ENCODE data around the gene TRIO.

Gene TRIO

GRCh38 chr5:14242871-14243383 is 99.8 kb downstream of the TRIO start:
- H3K9me3 ChIP-seq (ENCODE audit: control insufficient read depth, low read length) = no peaks in the 10 kb centered on the region
- H3K9ac ChIP-seq (ENCODE audit: low read length) = no peak overlapping the region
- H3K4me3 ChIP-seq (ENCODE audit: low read length) = no peak overlapping the region
- no peaks in the 10 kb centered on the region for H3K36me3 ChIP-seq (ENCODE audit: control insufficient read depth, insufficient read depth, low read length)
- no peaks in the 10 kb centered on the region for H3K4me1 ChIP-seq (ENCODE audit: control insufficient read depth, insufficient read depth, low read length)
- H3K27me3 ChIP-seq (ENCODE audit: control insufficient read depth, insufficient read depth, low read length) = no peaks in the 10 kb centered on the region

- Histone ChIP-seq H3K9me3 (ENCODE audit: control insufficient read depth, low read length) (no peaks in the 10 kb centered on the region), H3K4me3 (ENCODE audit: low read length) (no peak overlapping the region), H3K27me3 (ENCODE audit: control insufficient read depth, insufficient read depth, low read length) (no peaks in the 10 kb centered on the region), H3K36me3 (ENCODE audit: control insufficient read depth, insufficient read depth, low read length) (no peaks in the 10 kb centered on the region), H3K9ac (ENCODE audit: low read length) (no peak overlapping the region), H3K4me1 (ENCODE audit: control insufficient read depth, insufficient read depth, low read length) (no peaks in the 10 kb centered on the region)
These were observed 100.6 kb downstream of the TRIO start for GRCh38 chr5:14243766-14244165.

GRCh38 chr5:14244721-14245120 is 101.6 kb downstream of the TRIO start:
- Histone ChIP-seq H3K36me3 (ENCODE audit: control insufficient read depth, insufficient read depth, low read length) (no peaks in the 10 kb centered on the region), H3K27me3 (ENCODE audit: control insufficient read depth, insufficient read depth, low read length) (no peaks in the 10 kb centered on the region), H3K9me3 (ENCODE audit: control insufficient read depth, low read length) (no peaks in the 10 kb centered on the region), H3K4me1 (ENCODE audit: control insufficient read depth, insufficient read depth, low read length) (no peaks in the 10 kb centered on the region), H3K4me3 (ENCODE audit: low read length) (no peak overlapping the region), H3K9ac (ENCODE audit: low read length) (no peak overlapping the region)

GRCh38 chr5:14245132-14245925 is 102.2 kb downstream of the TRIO start:
- no peak overlapping the region for H3K4me3 ChIP-seq (ENCODE audit: low read length)
- H3K36me3 ChIP-seq (ENCODE audit: control insufficient read depth, insufficient read depth, low read length) = no peaks in the 10 kb centered on the region
- no peak overlapping the region for H3K9ac ChIP-seq (ENCODE audit: low read length)
- H3K9me3 ChIP-seq (ENCODE audit: control insufficient read depth, low read length) = no peaks in the 10 kb centered on the region
- no peaks in the 10 kb centered on the region for H3K4me1 ChIP-seq (ENCODE audit: control insufficient read depth, insufficient read depth, low read length)
- no peaks in the 10 kb centered on the region for H3K27me3 ChIP-seq (ENCODE audit: control insufficient read depth, insufficient read depth, low read length)

- Histone ChIP-seq H3K9me3 (ENCODE audit: control insufficient read depth, low read length) (no peaks in the 10 kb centered on the region), H3K4me3 (ENCODE audit: low read length) (no peak overlapping the region), H3K36me3 (ENCODE audit: control insufficient read depth, insufficient read depth, low read length) (no peaks in the 10 kb centered on the region), H3K4me1 (ENCODE audit: control insufficient read depth, insufficient read depth, low read length) (no peaks in the 10 kb centered on the region), H3K27me3 (ENCODE audit: control insufficient read depth, insufficient read depth, low read length) (no peaks in the 10 kb centered on the region), H3K9ac (ENCODE audit: low read length) (no peak overlapping the region)
These were observed 103.4 kb downstream of the TRIO start for GRCh38 chr5:14246350-14247053.

GRCh38 chr5:14247054-14247386 is 103.9 kb downstream of the TRIO start:
- Histone ChIP-seq H3K27me3 (ENCODE audit: control insufficient read depth, insufficient read depth, low read length) (no peaks in the 10 kb centered on the region), H3K4me1 (ENCODE audit: control insufficient read depth, insufficient read depth, low read length) (no peaks in the 10 kb centered on the region), H3K4me3 (ENCODE audit: low read length) (no peak overlapping the region), H3K36me3 (ENCODE audit: control insufficient read depth, insufficient read depth, low read length) (no peaks in the 10 kb centered on the region), H3K9ac (ENCODE audit: low read length) (no peak overlapping the region), H3K9me3 (ENCODE audit: control insufficient read depth, low read length) (no peaks in the 10 kb centered on the region)

GRCh38 chr5:14249258-14250082 is 106.3 kb downstream of the TRIO start:
- no peaks in the 10 kb centered on the region for H3K27me3 ChIP-seq (ENCODE audit: control insufficient read depth, insufficient read depth, low read length)
- H3K36me3 ChIP-seq (ENCODE audit: control insufficient read depth, insufficient read depth, low read length) = no peaks in the 10 kb centered on the region
- no peaks in the 10 kb centered on the region for H3K4me1 ChIP-seq (ENCODE audit: control insufficient read depth, insufficient read depth, low read length)
- H3K9ac ChIP-seq (ENCODE audit: low read length) = no peak overlapping the region
- H3K9me3 ChIP-seq (ENCODE audit: control insufficient read depth, low read length) = no peaks in the 10 kb centered on the region
- no peak overlapping the region for H3K4me3 ChIP-seq (ENCODE audit: low read length)

GRCh38 chr5:14250084-14250695 is 107.0 kb downstream of the TRIO start:
- no peaks in the 10 kb centered on the region for H3K9me3 ChIP-seq (ENCODE audit: control insufficient read depth, low read length)
- no peak overlapping the region for H3K9ac ChIP-seq (ENCODE audit: low read length)
- H3K27me3 ChIP-seq (ENCODE audit: control insufficient read depth, insufficient read depth, low read length) = no peaks in the 10 kb centered on the region
- H3K4me3 ChIP-seq (ENCODE audit: low read length) = no peak overlapping the region
- no peaks in the 10 kb centered on the region for H3K4me1 ChIP-seq (ENCODE audit: control insufficient read depth, insufficient read depth, low read length)
- H3K36me3 ChIP-seq (ENCODE audit: control insufficient read depth, insufficient read depth, low read length) = no peaks in the 10 kb centered on the region

GRCh38 chr5:14250748-14251701 is 107.9 kb downstream of the TRIO start:
- no peaks in the 10 kb centered on the region for H3K4me1 ChIP-seq (ENCODE audit: control insufficient read depth, insufficient read depth, low read length)
- no peaks in the 10 kb centered on the region for H3K9me3 ChIP-seq (ENCODE audit: control insufficient read depth, low read length)
- no peak overlapping the region for H3K9ac ChIP-seq (ENCODE audit: low read length)
- no peak overlapping the region for H3K4me3 ChIP-seq (ENCODE audit: low read length)
- no peaks in the 10 kb centered on the region for H3K27me3 ChIP-seq (ENCODE audit: control insufficient read depth, insufficient read depth, low read length)
- H3K36me3 ChIP-seq (ENCODE audit: control insufficient read depth, insufficient read depth, low read length) = no peaks in the 10 kb centered on the region

- H3K9ac ChIP-seq (ENCODE audit: low read length) = no peak overlapping the region
- H3K36me3 ChIP-seq (ENCODE audit: control insufficient read depth, insufficient read depth, low read length) = no peaks in the 10 kb centered on the region
- no peaks in the 10 kb centered on the region for H3K27me3 ChIP-seq (ENCODE audit: control insufficient read depth, insufficient read depth, low read length)
- H3K9me3 ChIP-seq (ENCODE audit: control insufficient read depth, low read length) = no peaks in the 10 kb centered on the region
- no peak overlapping the region for H3K4me3 ChIP-seq (ENCODE audit: low read length)
- H3K4me1 ChIP-seq (ENCODE audit: control insufficient read depth, insufficient read depth, low read length) = peaks cover 7% of the 10 kb centered on the region
These were observed 108.6 kb downstream of the TRIO start for GRCh38 chr5:14251733-14252132.

- Histone ChIP-seq H3K4me1 (ENCODE audit: control insufficient read depth, insufficient read depth, low read length) (peaks cover 12% of the 10 kb centered on the region), H3K9me3 (ENCODE audit: control insufficient read depth, low read length) (no peaks in the 10 kb centered on the region), H3K4me3 (ENCODE audit: low read length) (no peak overlapping the region), H3K27me3 (ENCODE audit: control insufficient read depth, insufficient read depth, low read length) (no peaks in the 10 kb centered on the region), H3K9ac (ENCODE audit: low read length) (no peak overlapping the region), H3K36me3 (ENCODE audit: control insufficient read depth, insufficient read depth, low read length) (no peaks in the 10 kb centered on the region)
These were observed 109.7 kb downstream of the TRIO start for GRCh38 chr5:14252793-14253192.
